ENCODE data around the gene CIRBP. TPM values are rescaled to one million over a fixed set of nuclear protein-coding genes. Genes with fewer than 3 reads are reported as not detected.
A peak's percentile ranks its signal among the peaks of the same experiment; 100 is the strongest.

The CIRBP gene
- total RNA-seq, 1 donor from 2014 or later, result 219 TPM

DNA sequence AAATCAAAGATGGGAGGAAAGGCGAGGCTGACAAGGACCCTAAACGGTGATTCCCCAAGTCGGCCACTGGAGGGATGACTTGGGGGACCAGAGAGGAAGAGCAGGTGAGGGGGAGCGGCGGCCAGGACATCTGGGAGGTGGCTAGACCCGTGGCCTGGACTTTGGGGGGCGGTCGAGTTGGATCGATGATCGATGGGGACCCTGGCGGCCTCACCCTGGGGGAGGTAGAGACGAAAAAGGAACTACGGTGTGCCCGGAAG is 7.7 kb upstream of the CIRBP start:
- no peak for DNase-seq (ENCODE audit: missing footprints)
- intact Hi-C loops (cut with DNase I), result no loop called here
- ATAC-seq, result no peak

DNA sequence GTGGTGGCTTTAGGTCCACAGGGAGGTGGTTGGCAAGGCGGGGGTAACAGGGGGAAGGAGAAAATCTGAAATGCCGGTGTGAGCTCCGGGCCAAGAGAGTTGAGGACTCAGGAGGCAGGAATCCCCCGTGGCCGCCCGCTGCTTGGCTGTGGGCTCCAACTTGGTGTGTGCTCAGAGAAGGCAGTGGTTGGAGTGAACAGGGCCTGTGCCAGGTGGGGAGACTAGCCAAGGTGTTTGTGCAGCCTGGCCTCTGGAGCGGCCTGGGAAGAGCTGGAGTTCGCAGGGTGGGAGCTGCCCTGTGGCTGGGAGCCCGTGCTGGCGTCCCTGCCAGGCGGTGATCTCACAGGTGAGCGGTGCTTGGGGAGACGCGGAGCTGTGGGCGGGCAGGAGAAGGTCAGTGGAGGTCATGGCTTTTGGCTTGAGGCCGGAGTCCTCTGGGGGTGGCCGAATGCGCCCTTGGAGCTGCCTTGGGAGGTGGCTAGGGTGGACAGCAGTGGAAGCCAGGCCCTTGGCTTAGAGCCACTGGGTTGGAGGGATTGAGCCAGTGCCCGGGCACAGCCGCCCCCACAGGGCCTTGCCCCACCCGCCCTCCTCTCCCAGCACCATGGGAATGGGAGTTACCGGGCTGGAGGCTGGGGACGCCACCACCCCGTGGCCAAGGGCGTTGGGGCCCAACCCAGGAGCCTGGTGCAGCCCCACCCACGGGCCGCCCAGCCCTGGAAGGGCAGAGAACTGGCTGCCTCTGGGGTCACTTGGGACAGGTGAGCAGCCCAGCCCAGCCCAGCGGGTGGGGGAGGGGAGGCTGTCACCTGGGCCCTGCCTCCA is 7.1 kb upstream of the CIRBP start:
- peak; percentile 15 for ATAC-seq
- DNase-seq (ENCODE audit: missing footprints), result no peak
- intact Hi-C loops (cut with DNase I), result no loop called here

DNA sequence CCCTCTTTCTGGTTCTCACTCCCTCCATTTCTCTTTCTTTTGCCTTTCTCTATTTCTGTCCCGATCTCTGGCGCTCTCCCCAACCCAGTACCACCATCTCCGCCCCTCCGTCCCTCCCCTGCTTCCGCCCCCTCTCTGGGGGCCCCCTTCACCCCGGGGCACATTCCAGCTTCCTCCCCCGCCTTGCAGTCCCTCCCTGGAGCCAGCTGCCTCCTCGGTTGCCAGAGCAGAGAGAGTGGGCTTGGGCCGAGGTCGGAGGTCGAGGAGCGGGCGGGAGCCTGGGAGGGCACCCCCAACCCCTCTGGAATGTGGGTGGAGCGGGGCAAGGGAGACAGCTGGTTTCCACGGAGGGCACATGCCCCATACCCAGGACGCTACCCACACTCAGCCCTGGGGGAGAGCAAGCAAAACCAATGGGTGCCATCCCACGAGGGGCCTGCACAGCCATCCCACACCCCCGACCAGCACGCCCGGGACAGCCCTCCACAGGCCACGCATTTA is 6.5 kb upstream of the CIRBP start:
- no peak for DNase-seq (ENCODE audit: missing footprints)
- ATAC-seq, result no peak
- intact Hi-C loops (cut with DNase I), result no loop called here

DNA sequence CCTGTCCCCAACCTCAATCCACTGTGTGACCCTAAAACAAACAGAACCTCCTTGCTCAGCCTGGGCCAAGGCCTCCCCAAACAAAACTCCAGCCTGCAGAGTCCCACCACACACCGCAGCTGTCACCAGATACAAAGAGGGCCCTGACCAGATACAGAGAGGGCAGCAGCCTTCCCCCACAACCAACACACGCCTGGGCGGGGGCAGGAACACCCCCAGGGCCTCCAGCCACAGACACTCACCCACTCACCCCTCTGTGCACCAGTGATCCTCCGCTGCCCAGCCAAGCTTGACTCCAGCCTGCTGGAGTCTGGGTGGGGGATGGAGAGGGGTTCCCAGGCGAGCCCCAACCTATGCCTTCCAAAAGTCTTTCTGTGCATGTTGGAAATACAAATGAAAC is 5.9 kb upstream of the CIRBP start:
- DNase-seq (ENCODE audit: missing footprints) (no peak), ATAC-seq (no peak)
- intact Hi-C loops (cut with DNase I), result no loop called here

DNA sequence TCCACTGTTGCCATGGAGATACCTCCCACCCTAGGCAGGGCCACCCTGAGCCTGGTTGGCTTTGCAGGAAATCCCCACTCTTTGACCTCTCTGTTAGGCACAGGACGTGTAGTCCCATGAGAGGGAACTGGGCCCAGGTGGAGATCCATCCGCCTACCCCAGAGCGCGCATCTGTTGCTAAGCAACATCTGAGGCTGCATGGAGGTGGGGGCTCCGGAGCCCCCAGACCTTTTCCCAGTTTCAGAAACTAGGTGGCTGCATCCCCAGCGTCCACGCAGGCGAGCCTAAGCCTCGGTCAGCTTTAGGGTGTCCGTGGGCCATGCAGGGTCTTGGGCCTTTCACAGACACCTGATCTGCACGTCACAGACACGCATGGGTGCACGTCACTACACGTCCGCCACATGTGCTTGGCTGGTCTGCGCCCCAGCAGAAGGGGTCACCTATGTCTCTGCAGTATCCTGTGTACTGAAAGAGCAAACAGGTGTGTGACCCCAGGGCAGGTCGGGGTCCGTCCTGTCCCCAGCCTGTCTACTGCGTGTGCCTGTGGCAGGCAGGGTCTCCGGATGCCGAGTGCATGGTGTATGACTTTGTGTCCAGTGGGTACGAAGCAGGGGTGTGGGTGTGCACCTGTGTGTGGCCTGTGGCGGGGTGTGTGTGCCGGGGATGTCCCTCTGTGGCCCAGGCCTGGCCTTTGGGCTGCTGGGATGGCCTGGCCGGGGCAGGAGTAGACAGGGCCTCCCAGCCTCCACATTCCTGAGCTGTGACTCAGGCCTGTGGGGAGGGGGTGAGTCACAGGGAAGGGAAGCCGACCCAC is 4.1 kb upstream of the CIRBP start:
- intact Hi-C loops (cut with DNase I), result no loop called here
- ATAC-seq (no peak), DNase-seq (ENCODE audit: missing footprints) (no peak)

DNA sequence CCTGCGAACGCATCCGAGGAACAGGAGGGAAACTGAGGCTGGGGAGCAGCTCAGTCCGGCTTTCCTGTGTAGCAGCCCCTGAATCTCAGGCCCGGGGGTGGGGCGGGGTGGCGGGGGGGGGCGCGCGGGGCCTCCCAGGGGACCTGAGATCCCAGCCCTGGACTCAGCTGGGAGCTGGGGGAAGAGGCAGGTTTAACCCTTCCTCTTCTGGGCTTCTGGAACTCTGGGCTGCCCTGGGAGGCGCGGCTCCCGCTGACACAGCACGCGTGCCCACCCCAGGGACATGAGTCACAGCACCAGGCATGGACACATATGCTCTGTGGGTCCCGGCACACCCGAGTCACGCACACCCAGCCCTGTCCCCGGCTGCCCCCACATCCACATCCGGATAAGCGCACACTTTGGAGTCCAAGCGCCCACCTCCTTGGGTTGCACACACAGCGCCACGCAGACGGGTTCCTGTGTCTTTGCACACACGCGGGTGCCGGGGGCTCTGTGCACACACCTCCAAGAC is 3.5 kb upstream of the CIRBP start:
- intact Hi-C loops (cut with DNase I), result loop anchor here (1.0 to 2.0 kb wide), 2 partner anchors 16 to 49 kb away; no protein-coding TSS in a partner anchor
- ATAC-seq (peak; percentile 6), DNase-seq (ENCODE audit: missing footprints) (no peak)

DNA sequence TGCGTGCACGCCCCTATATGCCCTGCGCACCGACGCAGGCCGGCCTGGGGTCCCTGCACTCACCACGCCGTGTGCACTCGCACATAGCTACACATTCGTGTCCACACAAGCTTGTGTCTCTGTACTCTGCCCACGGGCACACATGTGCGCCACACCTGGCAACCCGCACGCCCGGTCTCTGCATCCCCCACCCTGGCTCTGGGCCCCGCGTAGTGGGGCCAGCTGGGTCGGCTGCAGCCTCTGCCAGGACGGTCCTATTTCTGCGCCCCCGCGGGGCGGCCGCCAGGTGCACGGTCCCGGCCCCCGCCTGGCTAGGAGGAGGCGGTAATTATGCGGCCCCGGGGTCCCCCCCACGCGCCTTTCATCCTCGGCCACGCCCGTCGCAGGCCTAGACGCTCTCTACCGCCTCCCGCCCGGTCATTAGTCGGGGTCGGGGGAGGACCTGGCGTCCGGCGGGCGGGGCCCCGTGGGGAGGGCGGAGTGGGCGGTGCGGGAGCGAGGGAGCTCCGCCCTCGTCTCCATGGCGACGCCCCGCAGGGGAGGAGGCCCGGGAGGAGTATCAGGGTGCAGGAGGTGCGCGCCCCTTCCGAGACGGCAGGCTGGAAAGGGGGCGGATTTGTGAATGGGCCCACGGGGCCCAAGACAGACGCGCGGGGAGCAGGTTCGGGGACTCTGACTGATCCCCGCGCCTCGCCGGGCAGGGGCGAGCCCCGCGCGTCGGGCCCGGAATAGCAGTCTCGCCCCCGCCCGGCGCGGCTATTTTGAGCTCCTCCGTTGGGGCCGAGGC is 2.8 kb upstream of the CIRBP start:
- DNase-seq (ENCODE audit: missing footprints) (peak; percentile 96), ATAC-seq (peak; percentile 55)
- intact Hi-C loops (cut with DNase I), result loop anchor here (1.0 to 2.0 kb wide), 2 partner anchors 17 to 50 kb away; no protein-coding TSS in a partner anchor

DNA sequence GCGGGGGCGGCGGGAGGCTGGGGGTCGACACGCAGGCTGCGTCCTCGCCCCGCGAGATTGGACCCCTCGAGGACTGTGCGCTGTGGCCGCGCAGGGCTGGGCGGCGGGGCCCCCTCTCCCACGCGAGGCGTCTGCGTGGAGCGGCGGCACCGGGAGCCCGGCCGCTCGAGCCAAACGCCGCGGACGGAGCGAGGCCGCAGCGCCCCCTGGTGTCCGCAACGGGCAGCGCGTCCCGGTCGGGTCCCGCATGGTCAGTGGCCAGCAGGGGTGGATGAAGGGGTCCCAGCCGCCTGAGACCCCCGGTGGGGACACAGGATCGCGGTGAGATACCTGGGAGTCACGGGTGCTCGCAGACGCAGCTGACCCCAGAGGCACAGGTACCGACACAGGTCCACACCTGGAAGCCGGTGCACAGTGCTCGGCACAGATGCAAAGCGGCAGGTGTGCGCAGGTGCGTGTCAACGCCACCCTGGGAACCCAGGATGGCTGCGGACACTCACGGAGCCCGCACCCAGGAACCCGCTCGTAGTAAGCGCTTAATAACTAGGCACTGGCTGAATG is 2.1 kb upstream of the CIRBP start:
- DNase-seq (ENCODE audit: missing footprints), result peak; percentile 93
- intact Hi-C loops (cut with DNase I), result loop anchor here (1.0 to 2.0 kb wide), 3 partner anchors 18 to 50 kb away; no protein-coding TSS in a partner anchor
- ATAC-seq, result peak; percentile 29

DNA sequence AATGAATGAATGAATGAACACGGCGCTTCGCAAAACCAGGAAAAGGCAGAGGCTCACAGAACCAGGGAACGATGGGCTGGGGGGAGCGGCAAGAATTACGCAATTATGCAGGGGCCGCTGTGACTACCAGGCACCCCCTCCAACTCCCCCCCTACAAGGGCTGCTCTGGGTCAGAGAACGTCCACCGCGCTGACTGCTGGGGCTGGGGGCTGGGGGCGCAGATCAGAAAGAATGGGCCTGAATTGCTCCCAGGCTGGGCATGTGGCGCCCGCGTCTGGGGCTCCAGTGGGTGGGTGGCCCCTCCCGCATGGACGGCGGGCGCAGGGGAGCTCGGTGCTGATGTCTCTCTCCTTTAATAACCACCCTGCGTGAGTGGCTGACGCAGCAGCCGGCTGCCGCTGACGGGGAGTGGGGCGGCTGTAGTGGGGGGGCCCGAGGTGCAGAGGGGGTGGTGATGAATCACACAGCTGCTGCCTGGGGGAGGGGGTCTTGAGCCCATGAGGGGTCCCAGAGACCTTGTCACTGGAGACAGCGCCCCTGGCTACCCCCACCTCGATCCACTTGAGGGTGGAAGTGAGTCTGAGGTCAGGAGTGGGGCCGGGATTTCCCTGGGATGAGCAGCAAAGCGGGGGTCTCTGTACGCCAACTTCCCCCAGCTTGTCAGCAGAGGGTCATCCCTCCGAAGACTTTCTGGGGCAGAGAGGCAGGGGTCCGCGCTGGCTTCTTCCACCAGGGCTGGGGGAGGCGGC is 1.5 kb upstream of the CIRBP start:
- ATAC-seq, result no peak
- intact Hi-C loops (cut with DNase I), result loop anchor here (1.0 to 2.0 kb wide), 2 partner anchors 23 to 51 kb away; no protein-coding TSS in a partner anchor

DNA sequence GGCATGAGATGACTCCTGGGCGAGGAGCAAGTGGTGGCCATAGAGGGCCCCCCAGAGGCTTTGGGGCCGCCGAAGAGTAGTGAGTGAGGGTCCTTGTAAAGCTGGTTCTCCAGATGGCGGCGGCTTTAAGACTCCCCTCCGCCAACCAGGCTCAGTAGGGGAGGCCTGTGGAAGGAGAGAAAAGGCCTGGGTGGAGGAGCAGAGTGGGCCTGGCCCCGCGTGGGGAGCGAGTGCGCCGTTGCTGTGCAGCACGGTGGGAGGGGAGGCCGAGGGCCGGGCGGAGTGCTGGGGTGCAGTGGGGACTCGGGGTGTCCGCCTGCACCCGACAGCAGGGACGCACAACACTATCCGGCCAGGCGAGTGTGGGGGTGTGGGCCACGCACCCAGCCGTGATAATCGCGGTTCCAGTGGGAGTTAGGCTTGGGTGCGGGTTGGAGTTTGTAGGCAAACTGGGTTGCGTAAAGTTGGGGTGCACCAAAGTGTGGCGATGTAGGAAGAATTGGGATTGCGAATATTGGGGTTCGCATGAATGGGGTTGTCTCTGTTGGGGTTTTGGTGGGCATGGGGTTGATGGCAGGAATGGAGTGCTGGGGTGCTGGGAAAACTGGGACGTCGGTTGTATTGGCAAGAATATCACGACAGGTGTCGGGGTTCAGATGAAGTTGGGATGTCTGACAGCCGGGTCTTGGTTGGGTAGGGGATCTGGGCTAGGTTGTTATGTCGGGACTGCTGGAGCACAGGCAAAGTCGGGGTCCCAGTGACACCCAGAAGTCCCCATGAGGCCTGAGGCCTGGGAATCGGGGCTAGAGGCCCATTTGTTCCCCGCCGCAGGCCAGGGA is 687 bp upstream of the CIRBP start:
- intact Hi-C loops (cut with DNase I), result no loop called here
- DNase-seq (ENCODE audit: missing footprints), result no peak
- no peak for ATAC-seq

More for the DNA sequence above, 1.5 kb upstream of the CIRBP start:
- DNase-seq (ENCODE audit: missing footprints), result no peak

DNA sequence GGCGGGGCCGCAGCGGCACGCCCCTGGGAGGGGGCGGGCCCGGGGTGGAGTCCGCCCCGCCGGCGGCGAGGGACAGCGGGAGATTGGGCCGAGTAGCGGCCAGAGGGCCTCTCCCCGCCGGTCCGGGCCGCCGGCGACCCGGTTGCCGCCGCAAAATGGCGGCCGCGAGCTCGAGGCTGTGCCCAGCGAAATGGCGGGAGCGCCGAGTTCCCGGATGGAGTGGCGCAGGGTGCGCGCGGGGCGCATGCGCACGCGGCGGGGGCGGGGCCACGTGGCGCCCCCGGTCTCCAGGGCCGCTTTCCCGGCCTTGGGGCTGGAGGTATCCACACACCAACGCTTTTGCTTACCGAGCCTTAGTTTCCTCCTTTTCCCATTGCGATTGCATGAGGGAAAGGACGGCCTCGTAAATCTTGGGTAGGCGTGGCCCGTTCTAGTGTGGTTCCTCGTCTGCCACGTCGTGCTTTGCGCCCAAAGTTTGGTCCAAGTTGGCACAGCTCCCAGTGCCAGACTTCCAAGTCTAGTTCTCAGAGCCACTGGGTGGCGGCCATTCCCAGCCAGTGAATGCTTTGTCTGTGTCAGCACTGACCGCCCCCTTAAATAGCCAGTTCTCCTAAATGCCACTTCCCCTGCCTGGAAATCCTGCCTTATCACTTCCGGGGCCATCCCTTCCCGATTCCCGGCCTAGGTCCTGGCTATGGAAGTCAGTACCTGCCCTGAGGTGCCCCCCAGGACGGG is 513 bp downstream of the CIRBP start:
- intact Hi-C loops (cut with DNase I), result no loop called here
- DNase-seq (ENCODE audit: missing footprints) (peak; percentile 93), ATAC-seq (peak; percentile 38)

DNA sequence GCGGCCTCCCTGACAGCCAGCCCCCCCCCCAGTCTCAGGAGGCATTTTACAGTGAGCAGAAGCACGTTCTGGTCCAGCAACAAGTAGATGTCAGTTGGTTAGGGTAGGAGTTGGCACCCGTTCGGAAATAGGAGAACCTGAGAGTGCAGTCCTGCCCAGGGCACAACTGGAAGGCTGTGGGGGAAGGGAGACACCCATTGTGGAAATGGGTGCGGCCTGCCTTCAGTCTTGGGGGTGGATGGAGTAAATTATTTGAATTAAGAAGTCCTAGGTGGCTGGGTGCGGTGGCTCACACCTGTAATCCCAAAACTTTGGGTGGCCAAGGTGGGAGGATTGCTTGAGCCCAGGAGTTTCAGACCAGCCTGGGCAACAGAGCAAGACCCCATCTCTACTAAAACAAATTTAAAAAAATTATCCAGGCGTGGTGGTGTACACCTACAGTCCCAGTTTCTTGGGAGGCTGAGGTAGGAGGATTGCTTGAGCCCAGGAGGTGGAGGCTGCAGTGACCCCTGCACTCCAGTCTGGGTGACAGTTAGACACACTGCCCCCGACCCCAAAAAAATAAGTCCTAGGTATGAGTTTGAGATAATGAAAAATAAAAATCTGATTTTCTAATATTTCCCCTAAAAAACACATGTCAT is 1.2 kb downstream of the CIRBP start:
- DNase-seq (ENCODE audit: missing footprints), result no peak
- intact Hi-C loops (cut with DNase I), result no loop called here
- no peak for ATAC-seq

DNA sequence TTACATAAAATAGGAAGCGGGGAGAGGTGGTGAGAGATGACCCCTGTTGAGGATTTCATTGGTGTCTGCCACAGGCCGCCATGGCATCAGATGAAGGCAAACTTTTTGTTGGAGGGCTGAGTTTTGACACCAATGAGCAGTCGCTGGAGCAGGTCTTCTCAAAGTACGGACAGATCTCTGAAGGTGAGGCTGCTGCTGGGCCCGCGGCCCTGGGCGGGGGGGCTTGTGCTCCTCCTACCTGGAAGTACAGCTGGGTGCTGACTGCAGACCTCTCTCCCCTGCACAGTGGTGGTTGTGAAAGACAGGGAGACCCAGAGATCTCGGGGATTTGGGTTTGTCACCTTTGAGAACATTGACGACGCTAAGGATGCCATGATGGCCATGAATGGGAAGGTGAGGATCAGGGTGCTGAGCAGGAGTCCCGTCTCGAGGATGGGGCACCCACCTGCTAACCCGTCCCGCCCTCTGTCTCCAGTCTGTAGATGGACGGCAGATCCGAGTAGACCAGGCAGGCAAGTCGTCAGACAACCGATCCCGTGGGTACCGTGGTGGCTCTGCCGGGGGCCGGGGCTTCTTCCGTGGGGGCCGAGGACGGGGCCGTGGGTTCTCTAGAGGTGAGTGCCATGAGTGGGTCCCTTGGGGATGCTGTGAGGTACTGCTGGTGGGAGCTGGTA is 1.9 kb downstream of the CIRBP start:
- no peak for DNase-seq (ENCODE audit: missing footprints)
- intact Hi-C loops (cut with DNase I), result no loop called here
- no peak for ATAC-seq

DNA sequence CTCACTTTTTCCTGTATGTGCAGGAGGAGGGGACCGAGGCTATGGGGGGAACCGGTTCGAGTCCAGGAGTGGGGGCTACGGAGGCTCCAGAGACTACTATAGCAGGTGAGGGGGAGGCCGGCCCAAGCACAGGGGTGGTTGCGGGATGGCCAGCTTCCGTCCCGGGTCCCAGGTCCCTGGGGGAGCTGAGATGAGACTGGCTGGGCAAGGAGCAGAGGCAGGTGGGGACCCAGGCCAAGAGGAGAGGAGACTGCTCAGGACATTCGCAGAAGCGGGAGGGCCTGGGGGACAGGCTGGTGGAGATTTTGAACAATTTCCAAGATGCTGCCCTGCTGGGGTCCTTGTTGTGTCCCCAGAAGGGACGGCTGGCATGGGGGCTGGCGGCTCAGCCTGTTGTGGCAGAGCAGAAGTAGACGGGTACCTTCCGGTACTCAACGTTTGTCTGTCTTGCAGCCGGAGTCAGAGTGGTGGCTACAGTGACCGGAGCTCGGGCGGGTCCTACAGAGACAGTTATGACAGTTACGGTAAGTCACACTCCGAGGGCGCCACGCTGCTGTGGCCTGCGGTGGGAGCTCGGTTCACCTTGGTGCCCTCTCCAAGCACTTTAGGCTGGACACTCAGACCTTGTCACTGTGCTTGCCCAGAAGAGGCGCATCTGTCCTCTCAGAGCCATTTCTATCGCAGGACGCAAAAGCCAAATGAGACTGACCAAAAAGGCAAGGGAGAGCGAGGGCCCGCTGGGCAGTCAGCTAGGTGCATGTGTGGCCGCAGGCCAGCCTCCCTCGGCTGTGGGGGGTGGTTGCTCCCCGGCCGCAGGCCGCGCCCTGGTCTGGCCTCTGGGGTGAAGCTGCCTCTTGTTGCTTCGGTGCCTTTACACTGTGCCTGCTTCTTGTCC is 2.6 kb downstream of the CIRBP start:
- ATAC-seq (no peak), DNase-seq (ENCODE audit: missing footprints) (no peak)
- intact Hi-C loops (cut with DNase I), result no loop called here
